Chondrocyte (in vitro differentiated cells): ENCODE results near the gene MAPK4. TPM values are rescaled to one million over a fixed set of nuclear protein-coding genes. Genes with fewer than 3 reads are reported as not detected.
"Not testable (repeated sequence)": the region's sequence is repeated elsewhere in the genome, so short reads cannot be mapped to it uniquely, and the experiment has no call there.

Source experiments
- DNase-seq: peaks from one replicate; pipeline ENCODE4 v3.0.0; 2021; ENCODE audit warnings: mixed read lengths, low spot score
- H3K27ac Mint-ChIP-seq: one replicate; pipeline ENCODE4 v1.8.0; 2021; ENCODE audit warnings: mild to moderate bottlenecking, moderate library complexity, mixed read lengths; ENCODE audit not compliant: unreplicated experiment
- H3K27me3 Mint-ChIP-seq: 2 replicates; pipeline ENCODE4 v1.8.0; 2021; ENCODE audit warnings: low read depth, mixed read lengths
- H3K36me3 Mint-ChIP-seq: 2 replicates; pipeline ENCODE4 v1.8.0; 2021; ENCODE audit warnings: low read depth, mixed read lengths
- H3K4me1 Mint-ChIP-seq: 2 replicates; pipeline ENCODE4 v1.8.0; 2021; ENCODE audit warnings: low read depth, mild to moderate bottlenecking, mixed read lengths
- H3K4me3 Mint-ChIP-seq: one replicate; pipeline ENCODE4 v1.8.0; 2021; ENCODE audit warnings: mild to moderate bottlenecking, moderate library complexity, mixed read lengths; ENCODE audit not compliant: unreplicated experiment
- H3K9me3 Mint-ChIP-seq: 2 replicates; pipeline ENCODE4 v1.8.0; 2021; ENCODE audit warnings: low read depth, mixed read lengths
- CTCF ChIP-seq: fragments of 200-600 bp; sonication (generic); IDR thresholded peaks from 2 replicates; pipeline ENCODE4 v1.5.0; 2021; ENCODE audit warnings: antibody characterized with exemption, mild to moderate bottlenecking, moderate library complexity
- total RNA-seq: library from RNA; stranded (reverse); gene quantifications from 3 replicates; pipeline ENCODE4 v1.2.1, GENCODE V29; 2021

MAPK4 gene
- total RNA-seq, 1 donor from 2014 or later: 0.30 TPM

- Mint-ChIP-seq H3K9me3 (peaks cover 11% of the 10 kb centered on the region), H3K36me3 (no peaks in the 10 kb centered on the region), H3K4me1 (no peaks in the 10 kb centered on the region), H3K27me3 (peaks cover 21% of the 10 kb centered on the region), H3K27ac (no peak overlapping the region), H3K4me3 (no peak overlapping the region)
- TF ChIP-seq CTCF: no peak
- DNase-seq: no peak
Measured at GRCh38 chr18:50594012-50594411, 34.1 kb downstream of the MAPK4 start.

- peaks cover 11% of the 10 kb centered on the region for H3K9me3 Mint-ChIP-seq
Measured at GRCh38 chr18:50594942-50595341, 35.1 kb downstream of the MAPK4 start.

GRCh38 chr18:50602466-50602865 lies 42.6 kb downstream of the MAPK4 start:
- Mint-ChIP-seq H3K4me3 (no peak overlapping the region), H3K9me3 (peaks cover 6% of the 10 kb centered on the region), H3K27me3 (peaks cover 22% of the 10 kb centered on the region), H3K36me3 (no peaks in the 10 kb centered on the region), H3K27ac (no peak overlapping the region), H3K4me1 (peaks cover 4% of the 10 kb centered on the region)
- TF ChIP-seq CTCF: no peak
- DNase-seq: no peak

More at GRCh38 chr18:50594942-50595341, 35.1 kb downstream of the MAPK4 start:
- Mint-ChIP-seq H3K36me3 (no peaks in the 10 kb centered on the region), H3K4me3 (no peak overlapping the region), H3K27me3 (peaks cover 21% of the 10 kb centered on the region), H3K27ac (no peak overlapping the region), H3K4me1 (no peaks in the 10 kb centered on the region)
- TF ChIP-seq CTCF: no peak
- no peak for DNase-seq

GRCh38 chr18:50606609-50607008 lies 46.7 kb downstream of the MAPK4 start:
- Mint-ChIP-seq H3K4me3 (no peak overlapping the region), H3K4me1 (peaks cover 4% of the 10 kb centered on the region), H3K27me3 (peaks cover 16% of the 10 kb centered on the region), H3K36me3 (no peaks in the 10 kb centered on the region), H3K9me3 (peaks cover 2% of the 10 kb centered on the region), H3K27ac (no peak overlapping the region)
- DNase-seq: no peak
- no peak for TF ChIP-seq CTCF

- no peak for DNase-seq
- no peak for TF ChIP-seq CTCF
Measured at GRCh38 chr18:50607378-50607926, 47.6 kb downstream of the MAPK4 start.

GRCh38 chr18:50609171-50609570 lies 49.3 kb downstream of the MAPK4 start:
- peaks cover 14% of the 10 kb centered on the region for H3K27me3 Mint-ChIP-seq
- not testable (repeated sequence) for H3K27ac Mint-ChIP-seq, DNase-seq, H3K9me3 Mint-ChIP-seq, H3K36me3 Mint-ChIP-seq, H3K4me3 Mint-ChIP-seq, H3K4me1 Mint-ChIP-seq

More at GRCh38 chr18:50607378-50607926, 47.6 kb downstream of the MAPK4 start:
- Mint-ChIP-seq H3K27ac (no peak overlapping the region), H3K9me3 (no peaks in the 10 kb centered on the region), H3K36me3 (no peaks in the 10 kb centered on the region), H3K27me3 (peaks cover 14% of the 10 kb centered on the region), H3K4me1 (no peaks in the 10 kb centered on the region), H3K4me3 (no peak overlapping the region)
